OCI-LY1 (cell line): ENCODE results near the gene RBMS3.
A peak's percentile ranks its signal among the peaks of the same experiment; 100 is the strongest.

Experiments
- H2AFZ ChIP-seq: fragments of 200-600 bp; sonication (generic), shearing (Covaris generic); 2 replicates; pipeline ENCODE4 v1.6.0; 2014; ENCODE audit warnings: antibody characterized with exemption, mild to moderate bottlenecking, low read length
- H3F3A ChIP-seq: fragments of 200-600 bp; sonication (generic), shearing (Covaris generic); 2 replicates; pipeline ENCODE4 v1.6.0; 2014; ENCODE audit warnings: mild to moderate bottlenecking, antibody characterized with exemption, low read length, moderate library complexity; ENCODE audit not compliant: insufficient read depth
- H3K27ac ChIP-seq: fragments of 200-600 bp; sonication (generic); 2 replicates; pipeline ENCODE4 v1.5.1; 2014; ENCODE audit warnings: low read length, mixed run types, mild to moderate bottlenecking, low read depth; ENCODE audit not compliant: poor library complexity, severe bottlenecking
- H3K27me3 ChIP-seq: fragments of 200-600 bp; sonication (generic); 2 replicates; pipeline ENCODE4 v1.6.0; 2014; ENCODE audit warnings: antibody characterized with exemption, mild to moderate bottlenecking, low read length, moderate library complexity; ENCODE audit not compliant: insufficient read depth
- H3K36me3 ChIP-seq: fragments of 200-600 bp; sonication (generic); 2 replicates; pipeline ENCODE4 v1.6.1; 2014; ENCODE audit warnings: mild to moderate bottlenecking, antibody characterized with exemption, low read length, moderate library complexity, mixed read lengths; ENCODE audit not compliant: insufficient read depth
- H3K4me1 ChIP-seq: fragments of 200-600 bp; sonication (generic); 2 replicates; pipeline ENCODE4 v1.5.1; 2014; ENCODE audit warnings: mild to moderate bottlenecking, low read length, moderate library complexity; ENCODE audit not compliant: insufficient read depth, severe bottlenecking
- H3K4me2 ChIP-seq: fragments of 200-600 bp; sonication (generic), shearing (Covaris generic); 2 replicates; pipeline ENCODE4 v1.6.1; 2014; ENCODE audit warnings: low read length
- H3K4me3 ChIP-seq: fragments of 200-600 bp; sonication (generic); 2 replicates; pipeline ENCODE4 v1.5.1; 2014; ENCODE audit warnings: low read length, low read depth, mild to moderate bottlenecking, mixed read lengths; ENCODE audit not compliant: poor library complexity, severe bottlenecking
- H3K79me2 ChIP-seq: fragments of 200-600 bp; shearing (Covaris generic); 2 replicates; pipeline ENCODE4 v1.6.1; 2016; ENCODE audit warnings: mixed run types, low read length, mixed read lengths; ENCODE audit not compliant: insufficient read depth
- H3K9ac ChIP-seq: fragments of 200-600 bp; sonication (generic), shearing (Covaris generic); 2 replicates; pipeline ENCODE4 v1.6.1; 2014; ENCODE audit warnings: mild to moderate bottlenecking, low read length, mixed read lengths
- H3K9me2 ChIP-seq: fragments of 200-600 bp; sonication (generic), shearing (Covaris generic); 2 replicates; pipeline ENCODE4 v1.6.1; 2014; ENCODE audit warnings: low read depth, mild to moderate bottlenecking, low read length, mixed read lengths
- H3K9me3 ChIP-seq: fragments of 200-600 bp; shearing (Covaris generic); 2 replicates; pipeline ENCODE4 v1.6.1; 2014; ENCODE audit warnings: low read length, mixed read lengths
- H4K20me1 ChIP-seq: fragments of 200-600 bp; sonication (generic), shearing (Covaris generic); 2 replicates; pipeline ENCODE4 v1.6.0; 2016; ENCODE audit warnings: mild to moderate bottlenecking, low read length; ENCODE audit not compliant: insufficient read depth
- CTCF ChIP-seq: fragments of 200-600 bp; sonication (generic), shearing (Covaris generic); IDR thresholded peaks from 2 replicates; pipeline ENCODE4 v1.5.1; 2017; ENCODE audit warnings: mild to moderate bottlenecking, antibody characterized with exemption, low read length, moderate library complexity, mixed read lengths
- EZH2 ChIP-seq: fragments of 200-600 bp; sonication (generic), shearing (Covaris generic); IDR thresholded peaks from 2 replicates; pipeline ENCODE4 v1.8.0; 2017; ENCODE audit warnings: borderline replicate concordance, mixed run types, mild to moderate bottlenecking, antibody characterized with exemption, low read length, moderate library complexity, mixed read lengths

The RBMS3 gene

GRCh38 chr3:29644956-29645636 is 364.2 kb downstream of the RBMS3 start:
- Histone ChIP-seq H2AFZ (no peak overlapping the region), H3K9ac (no peak overlapping the region), H3K4me2 (no peak overlapping the region), H3K4me1 (peaks cover 32% of the 10 kb centered on the region), H3K27me3 (no peaks in the 10 kb centered on the region), H3K27ac (no peak overlapping the region), H3K4me3 (no peak overlapping the region), H4K20me1 (no peaks in the 10 kb centered on the region), H3K36me3 (peaks cover 5% of the 10 kb centered on the region), H3K79me2 (no peaks in the 10 kb centered on the region), H3F3A (no peaks in the 10 kb centered on the region), H3K9me2 (no peaks in the 10 kb centered on the region), H3K9me3 (no peaks in the 10 kb centered on the region)
- TF ChIP-seq EZH2: no peak
- no peak for TF ChIP-seq CTCF

GRCh38 chr3:29646043-29646442 is 365.2 kb downstream of the RBMS3 start:
- no peak overlapping the region for H2AFZ ChIP-seq
- H3K79me2 ChIP-seq: no peaks in the 10 kb centered on the region
- H3K4me3 ChIP-seq: no peak overlapping the region
- no peak overlapping the region for H3K27ac ChIP-seq
- H3K4me2 ChIP-seq: no peak overlapping the region
- no peaks in the 10 kb centered on the region for H3K9me3 ChIP-seq
- TF ChIP-seq EZH2: no peak
- peaks cover 5% of the 10 kb centered on the region for H3K36me3 ChIP-seq
- no peaks in the 10 kb centered on the region for H4K20me1 ChIP-seq
- no peaks in the 10 kb centered on the region for H3F3A ChIP-seq
- no peaks in the 10 kb centered on the region for H3K9me2 ChIP-seq
- no peak overlapping the region for H3K9ac ChIP-seq
- H3K4me1 ChIP-seq: peaks cover 38% of the 10 kb centered on the region
- no peaks in the 10 kb centered on the region for H3K27me3 ChIP-seq

GRCh38 chr3:29649815-29650547 is 369.1 kb downstream of the RBMS3 start:
- TF ChIP-seq EZH2 (no peak), CTCF (no peak)
- no peak overlapping the region for H2AFZ ChIP-seq
- no peaks in the 10 kb centered on the region for H3K27me3 ChIP-seq
- H3K9ac ChIP-seq: no peak overlapping the region
- no peak overlapping the region for H3K4me3 ChIP-seq
- no peaks in the 10 kb centered on the region for H3K79me2 ChIP-seq
- H3K9me2 ChIP-seq: no peaks in the 10 kb centered on the region
- H3F3A ChIP-seq: no peaks in the 10 kb centered on the region
- H3K36me3 ChIP-seq: peaks cover 5% of the 10 kb centered on the region
- peak overlapping the region; percentile 20 for H3K27ac ChIP-seq
- H3K4me1 ChIP-seq: peaks cover 44% of the 10 kb centered on the region
- H4K20me1 ChIP-seq: no peaks in the 10 kb centered on the region
- no peaks in the 10 kb centered on the region for H3K9me3 ChIP-seq
- peak overlapping the region; percentile 38; the same call in 1 of the 2 replicates for H3K4me2 ChIP-seq

- H3K4me3 ChIP-seq: no peak overlapping the region
- H3K9me3 ChIP-seq: no peaks in the 10 kb centered on the region
- H3K79me2 ChIP-seq: no peaks in the 10 kb centered on the region
- H4K20me1 ChIP-seq: no peaks in the 10 kb centered on the region
- H3K9me2 ChIP-seq: no peaks in the 10 kb centered on the region
- H3K27ac ChIP-seq: no peak overlapping the region
- H3K4me2 ChIP-seq: no peak overlapping the region; the same call in 1 of the 2 replicates
- H3K4me1 ChIP-seq: peaks cover 40% of the 10 kb centered on the region
- H3F3A ChIP-seq: no peaks in the 10 kb centered on the region
- H3K9ac ChIP-seq: no peak overlapping the region
- no peak overlapping the region for H2AFZ ChIP-seq
- H3K27me3 ChIP-seq: no peaks in the 10 kb centered on the region
- TF ChIP-seq CTCF: no peak
- no peak for TF ChIP-seq EZH2
- H3K36me3 ChIP-seq: peaks cover 8% of the 10 kb centered on the region; the same call in 1 of the 2 replicates
Measured at GRCh38 chr3:29653680-29654079, 372.8 kb downstream of the RBMS3 start.
